ENCODE results near the gene TRIO.

TRIO gene

DNA sequence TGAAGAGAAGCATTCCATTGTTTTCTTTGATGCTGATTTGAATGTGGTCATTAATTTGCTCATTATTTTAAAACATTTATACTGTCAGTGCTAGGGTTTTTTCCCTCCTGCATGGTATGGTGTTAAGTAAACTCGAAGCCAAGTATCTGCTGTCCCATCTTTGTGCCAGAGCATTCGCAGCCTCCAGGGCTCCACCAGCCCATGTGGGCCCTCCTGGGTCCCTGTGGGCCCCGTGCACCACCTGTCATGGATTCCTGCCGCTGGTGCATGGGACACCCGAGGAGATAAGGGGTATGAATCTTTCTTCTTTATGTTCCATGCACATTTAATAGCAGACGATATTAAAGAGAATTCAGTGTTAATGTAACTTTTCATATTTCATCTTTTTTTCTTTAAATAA, 95.1 kb downstream of the TRIO start:
- TF ChIP-seq, protein P1, sequence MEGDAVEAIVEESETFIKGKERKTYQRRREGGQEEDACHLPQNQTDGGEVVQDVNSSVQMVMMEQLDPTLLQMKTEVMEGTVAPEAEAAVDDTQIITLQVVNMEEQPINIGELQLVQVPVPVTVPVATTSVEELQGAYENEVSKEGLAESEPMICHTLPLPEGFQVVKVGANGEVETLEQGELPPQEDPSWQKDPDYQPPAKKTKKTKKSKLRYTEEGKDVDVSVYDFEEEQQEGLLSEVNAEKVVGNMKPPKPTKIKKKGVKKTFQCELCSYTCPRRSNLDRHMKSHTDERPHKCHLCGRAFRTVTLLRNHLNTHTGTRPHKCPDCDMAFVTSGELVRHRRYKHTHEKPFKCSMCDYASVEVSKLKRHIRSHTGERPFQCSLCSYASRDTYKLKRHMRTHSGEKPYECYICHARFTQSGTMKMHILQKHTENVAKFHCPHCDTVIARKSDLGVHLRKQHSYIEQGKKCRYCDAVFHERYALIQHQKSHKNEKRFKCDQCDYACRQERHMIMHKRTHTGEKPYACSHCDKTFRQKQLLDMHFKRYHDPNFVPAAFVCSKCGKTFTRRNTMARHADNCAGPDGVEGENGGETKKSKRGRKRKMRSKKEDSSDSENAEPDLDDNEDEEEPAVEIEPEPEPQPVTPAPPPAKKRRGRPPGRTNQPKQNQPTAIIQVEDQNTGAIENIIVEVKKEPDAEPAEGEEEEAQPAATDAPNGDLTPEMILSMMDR (IDR thresholded peaks at IDR 0.05; ENCODE audit: low read length), result no peak
- TF ChIP-seq EZH2 (optimal IDR thresholded peaks at IDR 0.05; ENCODE audit: low read depth, low read length), result no peak
- TF ChIP-seq EZH2phosphoT487 (IDR thresholded peaks at IDR 0.05; ENCODE audit: low read length), result no peak
- Histone ChIP-seq H3K4me2 (ENCODE audit: low read depth, low read length) (no peak overlapping the region), H3K27ac (ENCODE audit: low read length) (no peak overlapping the region), H3K4me1 (ENCODE audit: low read length) (no peaks in the 10 kb centered on the region), H3K9ac (ENCODE audit: low read length) (no peak overlapping the region), H3K36me3 (replicated peaks; ENCODE audit: insufficient read depth, low read length) (no peaks in the 10 kb centered on the region), H2AFZ (ENCODE audit: low read length) (no peak overlapping the region), H4K20me1 (ENCODE audit: insufficient read depth, low read length) (no peaks in the 10 kb centered on the region), H3K79me2 (ENCODE audit: low read length) (peaks cover 61% of the 10 kb centered on the region), H3K27me3 (replicated peaks; ENCODE audit: insufficient read depth, low read length) (no peaks in the 10 kb centered on the region), H3F3A (ENCODE audit: insufficient read depth, low read length) (no peaks in the 10 kb centered on the region), H3K4me3 (ENCODE audit: low read length) (no peak overlapping the region), H3K9me2 (replicated peaks; ENCODE audit: insufficient read depth, low read length) (no peaks in the 10 kb centered on the region), H3K9me3 (replicated peaks; ENCODE audit: insufficient read depth, low read length) (no peaks in the 10 kb centered on the region)
- no peak for DNase-seq

DNA sequence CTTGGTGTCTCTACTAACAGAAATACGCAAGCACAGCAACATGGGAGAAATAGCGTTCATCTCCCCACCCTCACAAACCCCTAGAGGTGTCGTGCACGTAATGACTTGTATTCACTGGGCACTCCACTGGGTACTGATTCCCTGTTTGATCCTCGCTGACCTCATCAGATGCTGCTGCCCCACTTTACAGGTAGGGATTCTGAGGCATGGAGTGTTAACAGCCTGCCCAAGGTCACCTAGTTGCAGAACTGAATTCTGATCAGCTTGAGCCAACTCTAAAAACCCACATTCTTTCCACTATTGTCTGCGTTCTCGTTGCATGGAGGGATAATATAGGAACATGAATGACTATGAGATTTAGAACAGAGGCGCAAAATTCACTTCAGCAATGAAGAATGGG, 96.3 kb downstream of the TRIO start:
- DNase-seq, result no peak
- TF ChIP-seq EZH2 (optimal IDR thresholded peaks at IDR 0.05; ENCODE audit: low read depth, low read length) (no peak), EZH2phosphoT487 (IDR thresholded peaks at IDR 0.05; ENCODE audit: low read length) (no peak)
- TF ChIP-seq, protein P1 (IDR thresholded peaks at IDR 0.05; ENCODE audit: low read length), result no peak
- no peak overlapping the region for H2AFZ ChIP-seq (ENCODE audit: low read length)
- H3K36me3 ChIP-seq (replicated peaks; ENCODE audit: insufficient read depth, low read length), result no peaks in the 10 kb centered on the region
- H3K4me2 ChIP-seq (ENCODE audit: low read depth, low read length), result no peak overlapping the region
- no peaks in the 10 kb centered on the region for H3K9me2 ChIP-seq (replicated peaks; ENCODE audit: insufficient read depth, low read length)
- H3F3A ChIP-seq (ENCODE audit: insufficient read depth, low read length), result no peaks in the 10 kb centered on the region
- H3K4me1 ChIP-seq (ENCODE audit: low read length), result no peaks in the 10 kb centered on the region
- no peaks in the 10 kb centered on the region for H4K20me1 ChIP-seq (ENCODE audit: insufficient read depth, low read length)
- H3K4me3 ChIP-seq (ENCODE audit: low read length), result no peak overlapping the region
- H3K79me2 ChIP-seq (ENCODE audit: low read length), result peaks cover 52% of the 10 kb centered on the region
- H3K27me3 ChIP-seq (replicated peaks; ENCODE audit: insufficient read depth, low read length), result no peaks in the 10 kb centered on the region
- H3K27ac ChIP-seq (ENCODE audit: low read length), result no peak overlapping the region
- H3K9me3 ChIP-seq (replicated peaks; ENCODE audit: insufficient read depth, low read length), result no peaks in the 10 kb centered on the region
- no peak overlapping the region for H3K9ac ChIP-seq (ENCODE audit: low read length)

DNA sequence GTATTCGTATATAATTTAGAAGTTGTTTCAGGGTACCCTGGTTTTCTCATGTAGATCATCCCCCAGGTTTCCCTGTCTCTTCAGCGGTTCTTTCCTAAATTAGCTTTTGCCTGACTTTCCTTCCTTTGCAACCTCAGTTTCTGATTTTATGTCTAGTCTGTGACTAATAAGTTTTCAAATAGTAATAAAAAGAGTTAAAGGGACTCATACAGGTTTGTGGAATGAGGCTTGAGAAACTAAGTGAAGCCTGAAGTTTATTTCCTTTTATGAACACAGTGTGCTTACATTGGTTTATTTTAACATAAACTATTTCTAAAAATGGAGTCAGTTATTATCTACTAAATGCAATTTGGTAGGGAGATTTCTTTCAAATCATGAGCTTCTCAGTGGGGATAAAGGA, 96.8 kb downstream of the TRIO start:
- DNase-seq, result no peak
- H3K4me1 ChIP-seq (ENCODE audit: low read length), result no peaks in the 10 kb centered on the region
- TF ChIP-seq, protein P1 (IDR thresholded peaks at IDR 0.05; ENCODE audit: low read length), result no peak
- no peak for TF ChIP-seq EZH2phosphoT487 (IDR thresholded peaks at IDR 0.05; ENCODE audit: low read length)
- no peak for TF ChIP-seq EZH2 (optimal IDR thresholded peaks at IDR 0.05; ENCODE audit: low read depth, low read length)
- H3K79me2 ChIP-seq (ENCODE audit: low read length), result peaks cover 56% of the 10 kb centered on the region
- no peaks in the 10 kb centered on the region for H3K36me3 ChIP-seq (replicated peaks; ENCODE audit: insufficient read depth, low read length)
- H2AFZ ChIP-seq (ENCODE audit: low read length), result no peak overlapping the region
- H3K4me2 ChIP-seq (ENCODE audit: low read depth, low read length), result no peak overlapping the region
- H4K20me1 ChIP-seq (ENCODE audit: insufficient read depth, low read length), result no peaks in the 10 kb centered on the region; the same call in 1 of the 2 replicates
- H3K27me3 ChIP-seq (replicated peaks; ENCODE audit: insufficient read depth, low read length), result no peaks in the 10 kb centered on the region
- H3K9me3 ChIP-seq (replicated peaks; ENCODE audit: insufficient read depth, low read length), result no peaks in the 10 kb centered on the region
- no peak overlapping the region for H3K4me3 ChIP-seq (ENCODE audit: low read length)
- H3K9me2 ChIP-seq (replicated peaks; ENCODE audit: insufficient read depth, low read length), result no peaks in the 10 kb centered on the region
- no peak overlapping the region for H3K9ac ChIP-seq (ENCODE audit: low read length)
- no peak overlapping the region for H3K27ac ChIP-seq (ENCODE audit: low read length)
- H3F3A ChIP-seq (ENCODE audit: insufficient read depth, low read length), result no peaks in the 10 kb centered on the region
